AG20443 (cell line): ENCODE data around the gene PER2.

Experiments used
- DNase-seq: peaks from one replicate; pipeline ENCODE4 v3.0.0; 2012; ENCODE audit warnings: low spot score, mixed read lengths

Gene PER2

DNA sequence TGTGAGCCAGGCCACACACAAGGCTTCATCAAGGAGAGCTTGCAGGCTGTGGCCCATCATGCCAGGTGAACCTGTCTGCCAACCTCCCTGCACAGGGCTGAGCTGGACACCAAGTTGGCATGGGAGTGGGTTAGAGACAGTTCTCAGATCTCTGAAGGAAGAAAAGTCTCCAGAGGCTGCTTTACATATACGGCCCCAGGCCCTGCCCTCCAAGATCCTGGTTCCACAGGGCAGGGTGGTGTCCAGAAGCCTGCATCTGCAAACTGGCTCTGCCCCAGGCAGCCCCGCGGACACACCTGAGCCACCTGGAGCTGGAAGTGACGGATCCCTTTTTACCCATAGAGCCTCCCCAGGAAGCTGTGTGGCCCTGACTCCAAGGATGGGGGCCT is 24.3 kb downstream of the PER2 start:
- no peak for DNase-seq

DNA sequence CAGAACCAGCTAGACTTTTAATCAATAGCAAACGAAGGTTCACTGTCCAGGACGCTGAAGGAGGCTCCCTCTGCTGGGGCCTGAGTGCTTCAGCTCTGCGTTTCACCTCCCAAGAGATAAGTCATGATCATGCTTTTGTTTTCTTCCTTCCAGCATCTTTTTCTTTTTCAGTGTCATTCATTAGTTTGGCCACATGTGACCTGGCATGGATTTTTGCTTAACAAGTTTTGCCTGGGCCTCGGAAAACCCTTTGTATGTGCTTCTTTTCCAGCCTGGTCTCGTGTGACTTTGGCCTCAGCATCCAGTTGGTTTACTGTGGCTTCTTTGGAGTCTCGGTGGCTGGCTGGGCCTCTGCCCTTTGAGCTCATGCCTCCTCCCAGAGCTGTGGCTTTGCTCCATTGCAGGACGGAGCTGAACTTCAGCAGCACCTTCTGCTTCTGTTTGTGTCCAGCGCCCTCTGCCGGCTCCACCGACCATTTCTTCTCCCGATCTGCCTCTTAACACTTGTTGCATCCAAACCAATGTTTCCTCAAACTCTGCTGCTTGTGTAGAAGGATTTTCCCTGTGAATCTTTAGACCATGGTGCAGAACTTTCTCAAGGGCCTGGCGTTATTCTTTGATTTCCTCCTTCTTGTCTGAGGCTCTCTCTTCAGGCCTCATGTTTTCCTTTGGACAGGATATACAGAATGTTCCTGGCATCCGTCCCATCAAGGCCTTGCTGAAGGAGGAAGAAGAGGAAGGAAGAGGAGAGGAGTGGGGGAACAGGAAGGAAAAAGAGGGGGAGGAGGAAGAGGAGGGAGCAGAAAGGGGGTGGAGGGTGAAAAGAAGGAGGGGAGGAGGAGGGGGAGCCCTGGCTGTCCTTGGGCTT is 25.0 kb downstream of the PER2 start:
- DNase-seq: peak; percentile 96

DNA sequence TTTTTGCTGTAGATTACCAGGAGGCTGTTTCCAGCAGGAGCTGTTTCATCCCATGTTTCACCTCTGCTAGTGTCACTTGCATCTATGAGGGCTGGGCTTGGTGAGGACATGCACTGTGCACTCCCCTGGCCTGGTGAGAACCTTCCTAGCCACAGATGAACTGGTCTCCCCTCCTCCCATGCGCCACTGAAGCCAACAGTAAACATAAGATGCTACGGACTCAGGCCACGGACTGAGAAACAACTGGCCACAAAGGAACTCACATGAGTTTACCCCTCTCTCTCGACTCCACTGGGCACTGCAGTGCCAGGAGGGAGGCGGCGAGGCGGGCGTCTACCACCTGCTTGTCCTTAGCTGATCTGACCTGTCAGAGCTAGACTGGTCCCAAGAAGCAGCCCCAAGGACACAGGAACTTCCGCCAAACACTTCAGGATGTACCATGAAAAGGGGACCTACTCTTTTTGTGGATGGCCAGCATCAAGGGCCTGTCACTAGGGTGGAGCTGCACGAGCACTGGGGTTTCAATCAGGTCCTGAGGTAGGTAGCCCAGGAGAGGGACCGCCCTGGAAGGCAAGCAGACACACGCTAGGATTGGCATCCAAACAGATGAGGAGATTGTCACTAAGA is 25.8 kb downstream of the PER2 start:
- DNase-seq: no peak

- no peak for DNase-seq
Observed at GRCh38 chr2:238261718-238262375, 26.6 kb downstream of the PER2 start.

- no peak for DNase-seq
Observed at GRCh38 chr2:238260883-238261282, 27.5 kb downstream of the PER2 start.

DNA sequence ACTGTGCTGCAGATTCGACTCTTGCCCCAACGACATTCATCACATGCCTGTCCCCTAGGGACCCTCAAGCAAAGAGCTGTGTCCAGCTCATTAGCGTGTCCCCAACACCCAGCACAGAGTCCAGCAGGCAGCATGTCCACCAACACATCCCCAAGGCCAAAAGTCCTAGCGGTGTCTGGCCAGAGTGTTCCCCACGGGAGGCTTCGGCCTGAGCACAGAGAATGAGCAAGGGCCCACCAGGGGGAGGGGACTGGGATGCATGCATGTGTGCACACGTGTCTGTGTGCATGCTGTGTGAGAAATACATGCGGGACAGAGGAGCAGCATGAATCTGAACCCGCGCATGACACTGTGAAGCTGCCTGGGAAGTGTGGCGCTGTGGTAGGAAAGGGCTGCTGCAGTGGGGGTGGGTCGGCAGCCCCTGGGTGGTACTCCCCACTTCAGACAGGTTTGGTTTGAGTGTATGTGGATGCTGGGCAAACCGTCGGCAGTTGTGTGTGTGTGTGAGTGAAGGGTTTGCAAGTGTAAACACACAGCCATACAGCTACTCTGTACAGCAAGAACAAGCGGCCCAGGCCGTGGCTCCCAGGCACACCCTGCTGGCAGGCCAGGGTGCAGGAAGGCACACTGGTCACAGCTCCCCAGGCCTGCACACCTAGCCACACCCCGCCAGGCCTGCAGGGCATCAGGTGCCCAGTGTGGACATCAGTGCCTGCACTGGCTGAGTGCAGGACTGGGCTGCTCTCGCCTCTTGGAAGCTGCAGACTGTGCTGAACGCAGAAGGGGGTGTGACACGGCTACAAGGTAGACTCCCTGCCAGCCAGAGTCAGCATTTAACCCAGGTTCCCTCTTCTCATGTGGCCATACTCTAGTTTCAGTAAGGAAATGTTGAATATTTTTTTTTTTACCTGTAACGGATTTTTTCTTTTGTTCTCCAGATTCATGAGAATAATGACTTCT is 29.1 kb downstream of the PER2 start:
- no peak for DNase-seq

- no peak for DNase-seq
Observed at GRCh38 chr2:238257786-238258700, 30.4 kb downstream of the PER2 start.

DNA sequence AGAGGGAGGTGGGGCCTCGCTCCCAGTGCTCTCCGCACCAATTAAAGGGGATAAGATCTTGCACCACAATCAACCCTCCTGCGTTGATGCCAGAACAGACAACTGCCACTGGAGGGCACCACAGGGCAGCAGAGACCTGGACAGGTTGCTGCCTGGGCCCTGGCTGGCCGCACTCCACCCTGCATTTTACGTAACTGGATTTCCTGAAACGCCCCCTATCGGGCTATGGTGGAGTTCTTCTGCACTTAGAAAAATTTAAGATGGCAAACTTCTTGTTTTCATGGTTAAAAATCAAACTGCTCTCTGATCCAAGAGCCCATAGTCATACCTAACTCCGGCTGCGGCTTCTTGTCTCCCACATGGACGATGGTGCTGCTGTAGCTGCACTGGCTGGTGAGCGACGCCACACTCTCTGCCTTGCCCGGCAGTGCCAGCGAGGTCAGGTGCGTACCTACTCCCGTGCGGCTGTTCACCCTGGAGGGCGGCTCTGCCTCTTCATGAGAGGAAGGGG is 31.8 kb downstream of the PER2 start:
- peak; percentile 78 for DNase-seq

DNA sequence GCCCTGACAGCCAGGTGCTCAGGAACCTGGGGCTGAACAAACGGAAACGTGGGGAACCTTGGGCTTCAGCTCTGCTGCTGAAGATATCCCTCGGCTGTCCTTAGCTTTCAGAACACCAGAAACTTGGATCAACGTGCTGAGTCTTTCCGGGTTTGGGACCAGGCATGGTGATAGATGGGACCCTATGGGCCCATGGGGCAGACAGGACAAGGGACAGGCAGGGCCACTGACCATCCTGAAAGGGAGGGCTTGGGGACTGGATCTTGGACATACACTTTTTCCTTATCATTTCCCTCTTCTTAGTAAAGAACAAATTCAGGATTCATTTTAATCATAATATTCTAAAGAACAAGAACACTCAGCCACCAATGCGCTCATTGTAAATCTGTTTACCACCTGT is 32.3 kb downstream of the PER2 start:
- DNase-seq: no peak

DNA sequence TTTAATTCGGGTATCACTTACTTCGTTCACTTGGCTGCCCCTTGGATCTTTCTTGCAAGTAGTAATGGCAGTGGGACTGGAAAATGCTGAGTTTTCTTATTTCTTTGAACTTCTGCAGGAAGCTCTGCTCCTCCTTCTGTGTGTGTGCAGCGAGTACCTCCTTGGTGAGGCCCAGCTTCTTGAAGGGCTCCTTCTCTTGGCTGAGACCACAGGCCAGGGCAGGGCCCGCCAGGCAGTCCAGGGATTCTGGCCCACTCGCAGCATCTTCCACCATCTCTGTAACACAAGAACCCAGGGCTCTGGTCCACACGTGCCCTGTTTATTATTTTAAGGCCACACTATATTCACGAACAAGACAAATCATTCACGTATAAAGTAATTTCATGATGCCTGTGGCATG is 32.8 kb downstream of the PER2 start:
- DNase-seq: no peak

- no peak for DNase-seq
Observed at GRCh38 chr2:238255151-238255551, 33.3 kb downstream of the PER2 start.

DNA sequence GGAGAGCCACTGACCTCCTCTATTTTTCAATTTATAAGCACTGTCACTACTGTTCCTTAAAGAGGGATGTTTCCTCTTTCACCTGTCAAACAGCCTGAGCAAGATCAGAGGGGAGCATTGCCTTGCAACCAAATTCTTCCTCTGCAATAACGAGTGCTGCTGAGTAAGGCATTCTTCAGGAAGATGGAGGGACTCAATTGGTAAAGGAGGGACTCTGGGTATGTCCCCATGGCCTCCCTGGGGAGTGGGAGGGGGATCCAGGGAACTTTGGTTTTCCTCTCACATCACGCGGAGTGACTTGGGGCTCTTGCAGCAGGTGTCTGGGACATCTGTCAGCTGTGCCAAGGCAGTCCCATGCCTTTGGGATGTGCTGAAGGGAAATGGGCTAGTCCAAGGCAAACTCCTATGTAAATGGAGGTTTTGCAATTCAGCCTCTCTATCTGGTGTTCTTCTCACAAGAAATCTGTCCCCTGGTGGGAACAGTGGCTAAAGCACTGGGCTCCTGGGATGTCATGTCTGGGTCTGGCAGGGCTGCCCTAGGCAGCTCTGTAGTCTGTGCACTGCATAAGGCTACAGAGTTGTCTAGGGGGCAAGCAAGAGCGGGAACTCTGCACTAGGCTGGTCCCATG is 34.2 kb downstream of the PER2 start:
- DNase-seq: no peak

DNA sequence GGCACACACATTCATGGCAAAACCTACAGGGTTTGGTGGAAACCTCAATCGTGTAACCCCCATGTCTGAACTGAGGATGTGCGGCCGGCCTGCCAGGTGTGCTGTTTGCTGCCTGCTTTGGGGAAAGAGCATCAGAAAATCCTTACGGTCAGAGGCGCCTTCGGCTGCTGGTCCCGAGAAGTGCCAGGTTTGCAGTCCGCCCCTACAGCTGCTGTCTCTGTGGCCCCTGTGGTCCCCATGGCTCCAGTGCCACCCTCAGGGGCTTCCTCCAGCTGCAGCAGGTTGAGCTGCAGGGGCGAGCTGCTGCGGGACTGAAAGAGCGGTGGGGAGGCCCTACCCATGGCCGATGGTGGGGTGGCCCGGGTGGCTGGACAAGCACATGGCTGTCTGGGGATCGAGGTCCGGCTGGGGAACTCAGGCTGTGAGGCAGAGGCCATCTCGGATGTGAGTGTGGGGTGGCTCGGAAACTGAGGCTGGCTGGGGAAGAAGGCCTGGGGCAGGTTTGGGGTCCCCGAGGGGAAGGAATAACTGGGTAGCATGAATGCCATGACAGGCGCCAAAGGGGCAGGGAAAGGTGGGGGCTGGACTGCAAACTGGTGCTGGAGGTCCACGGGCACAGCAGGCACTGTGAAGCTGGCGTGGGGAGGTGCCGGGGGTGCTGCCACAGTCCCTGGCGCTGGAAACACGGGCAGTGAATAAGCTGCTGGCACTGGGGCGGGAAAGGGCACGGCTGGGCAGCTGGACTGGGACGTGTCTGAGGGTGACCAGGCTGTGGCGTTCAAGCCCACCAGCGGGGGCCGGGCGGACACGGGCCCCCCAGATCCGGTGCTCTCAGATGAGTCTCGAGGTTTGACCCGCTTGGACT is 35.4 kb downstream of the PER2 start:
- DNase-seq: no peak

GRCh38 chr2:238251986-238252385 is 36.4 kb downstream of the PER2 start:
- no peak for DNase-seq

- no peak for DNase-seq
Observed at GRCh38 chr2:238251331-238251730, 37.1 kb downstream of the PER2 start.

DNA sequence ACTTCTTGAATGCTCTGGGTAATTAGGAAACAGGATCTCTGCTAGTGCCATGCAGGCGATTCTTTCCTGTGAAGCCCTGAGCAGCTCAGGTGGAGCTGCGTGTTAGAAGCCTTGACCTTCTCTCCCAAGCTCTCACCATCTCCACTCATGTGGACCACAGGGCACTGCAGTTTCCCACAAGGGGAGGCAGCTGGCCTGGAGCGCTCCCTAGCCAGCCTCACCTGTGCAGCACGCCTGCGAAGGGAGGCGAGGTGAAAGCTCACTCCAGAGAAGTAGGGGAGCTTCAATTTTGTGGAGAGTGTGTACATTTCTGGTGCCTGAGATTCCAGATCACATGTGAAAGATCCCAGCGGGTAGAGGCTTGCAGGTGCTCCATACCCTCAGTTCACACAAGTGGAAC is 37.5 kb downstream of the PER2 start:
- DNase-seq: no peak

DNA sequence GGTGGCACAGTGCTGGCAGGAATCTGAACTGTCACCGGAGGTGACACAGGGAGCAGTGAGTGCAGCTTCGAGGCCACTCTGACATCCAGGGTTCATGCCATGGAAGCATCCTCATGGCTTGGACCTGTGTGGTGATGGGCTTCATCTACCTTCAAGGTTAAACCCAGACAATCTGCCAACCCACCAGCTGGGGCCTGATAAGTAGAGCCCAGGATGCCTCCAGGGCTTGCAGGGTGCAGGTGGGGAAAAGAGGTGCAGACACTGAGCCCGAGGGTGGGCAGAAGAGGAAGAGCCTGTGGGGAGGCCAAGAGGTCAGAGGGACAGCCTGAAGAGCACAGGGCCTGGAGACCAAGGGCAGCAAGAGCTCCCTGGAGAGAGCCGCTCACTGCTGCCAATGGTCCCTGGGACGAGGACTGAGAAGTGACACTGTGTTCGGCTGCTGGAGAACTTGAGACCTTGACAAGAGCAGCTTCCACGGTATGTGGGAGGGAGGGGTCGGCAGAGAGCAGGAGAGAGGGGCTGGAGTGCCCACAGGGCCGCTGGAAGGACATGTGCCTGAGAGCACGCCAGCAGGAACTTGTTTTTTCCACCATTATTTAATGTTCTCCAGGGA is 40.5 kb downstream of the PER2 start:
- no peak for DNase-seq

GRCh38 chr2:238247002-238247822 is 41.2 kb downstream of the PER2 start:
- no peak for DNase-seq
